HFF-Myc (cell line): ENCODE measurements around the gene PPP4R3B.
"Not testable (repeated sequence)": the region's sequence is repeated elsewhere in the genome, so short reads cannot be mapped to it uniquely, and the experiment has no call there.

Source experiments
- DNase-seq: peaks from one replicate; pipeline ENCODE4 v3.0.0-alpha.2; 2011; ENCODE audit warnings: low read depth; ENCODE audit errors: extremely low read depth
- H3K4me3 ChIP-seq: replicated peaks from 2 replicates; pipeline ENCODE4 v1.5.1; 2011; ENCODE audit warnings: low read depth, mild to moderate bottlenecking, control low read depth, low read length
- CTCF ChIP-seq: IDR thresholded peaks from 2 replicates; pipeline ENCODE4 v1.5.1; 2012; ENCODE audit warnings: mild to moderate bottlenecking, low read depth, low read length, control low read depth; ENCODE audit errors: missing control alignments

Gene PPP4R3B

GRCh38 chr2:55595536-55595935 lies 21.9 kb downstream of the PPP4R3B start:
- TF ChIP-seq CTCF = no peak
- no peak for DNase-seq
- H3K4me3 ChIP-seq = no peak overlapping the region

- H3K4me3 ChIP-seq = no peak overlapping the region
- no peak for TF ChIP-seq CTCF
- no peak for DNase-seq
Observed at GRCh38 chr2:55592130-55592529, 25.3 kb downstream of the PPP4R3B start.

- H3K4me3 ChIP-seq = no peak overlapping the region
- peak; percentile 26 for DNase-seq
- TF ChIP-seq CTCF = no peak
Observed at GRCh38 chr2:55590810-55591440, 26.5 kb downstream of the PPP4R3B start.

GRCh38 chr2:55585451-55586080 lies 31.9 kb downstream of the PPP4R3B start:
- H3K4me3 ChIP-seq = no peak overlapping the region
- TF ChIP-seq CTCF = no peak
- DNase-seq = peak; percentile 22

- TF ChIP-seq CTCF = no peak
- no peak for DNase-seq
Observed at GRCh38 chr2:55581874-55582547, 35.4 kb downstream of the PPP4R3B start.

GRCh38 chr2:55581435-55581834 lies 36.0 kb downstream of the PPP4R3B start:
- DNase-seq = no peak
- no peak overlapping the region for H3K4me3 ChIP-seq

More at GRCh38 chr2:55581874-55582547, 35.4 kb downstream of the PPP4R3B start:
- H3K4me3 ChIP-seq = no peak overlapping the region

GRCh38 chr2:55569002-55569401 lies 48.4 kb downstream of the PPP4R3B start:
- not testable (repeated sequence) for H3K4me3 ChIP-seq, DNase-seq

More at GRCh38 chr2:55581435-55581834, 36.0 kb downstream of the PPP4R3B start:
- TF ChIP-seq CTCF = peak; percentile 19
